Gastrocnemius medialis (tissue), 4 donors: ENCODE data around the gene RXYLT1.

Source experiments
- POLR2A ChIP-seq, 2 donors: fragments of 450-650 bp; IDR thresholded peaks; one replicate each; pipeline ENCODE4 v1.6.1; 2017; ENCODE audit warnings: antibody characterized with exemption in 2 of 2, mild to moderate bottlenecking in 2 of 2, moderate library complexity in 2 of 2
- TF ChIP-seq, protein P1 (sequence below), 5 experiments: fragments of 450-650 bp in 3 of 5; fragments of 200-600 bp in 2 of 5; sonication (generic) in 2 of 5; IDR thresholded peaks in 4 of 5; conservative IDR thresholded peaks in 1 of 5; 1 replicate in 4 of 5; 2 replicates in 1 of 5; pipeline ENCODE4 v1.5.1; 2016 to 2019; ENCODE audit warnings: antibody characterized with exemption in 5 of 5, mild to moderate bottlenecking in 3 of 5, moderate library complexity in 3 of 5

DNA sequence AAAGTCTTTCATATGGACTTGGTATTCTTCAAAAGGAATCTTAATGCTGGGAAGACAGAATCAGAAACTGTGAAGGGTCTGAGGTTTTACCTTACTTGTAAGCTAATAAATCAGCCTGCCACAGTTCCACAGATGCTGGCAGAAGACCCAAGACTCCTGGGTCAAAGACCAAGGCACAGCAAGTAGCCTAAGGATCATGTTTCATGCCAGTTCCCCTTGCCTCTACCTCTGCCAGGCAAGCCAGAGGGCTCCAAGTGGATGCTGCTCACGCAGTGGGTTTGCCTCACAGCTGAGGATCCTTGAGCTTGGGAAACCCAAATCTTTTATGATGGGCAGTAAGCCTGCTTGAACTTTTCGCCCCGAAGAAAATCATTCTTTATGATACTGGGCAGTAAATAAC, 15.2 kb upstream of the RXYLT1 start:
- TF ChIP-seq POLR2A (IDR thresholded peaks at IDR 0.05), result no peak
- TF ChIP-seq, protein P1, sequence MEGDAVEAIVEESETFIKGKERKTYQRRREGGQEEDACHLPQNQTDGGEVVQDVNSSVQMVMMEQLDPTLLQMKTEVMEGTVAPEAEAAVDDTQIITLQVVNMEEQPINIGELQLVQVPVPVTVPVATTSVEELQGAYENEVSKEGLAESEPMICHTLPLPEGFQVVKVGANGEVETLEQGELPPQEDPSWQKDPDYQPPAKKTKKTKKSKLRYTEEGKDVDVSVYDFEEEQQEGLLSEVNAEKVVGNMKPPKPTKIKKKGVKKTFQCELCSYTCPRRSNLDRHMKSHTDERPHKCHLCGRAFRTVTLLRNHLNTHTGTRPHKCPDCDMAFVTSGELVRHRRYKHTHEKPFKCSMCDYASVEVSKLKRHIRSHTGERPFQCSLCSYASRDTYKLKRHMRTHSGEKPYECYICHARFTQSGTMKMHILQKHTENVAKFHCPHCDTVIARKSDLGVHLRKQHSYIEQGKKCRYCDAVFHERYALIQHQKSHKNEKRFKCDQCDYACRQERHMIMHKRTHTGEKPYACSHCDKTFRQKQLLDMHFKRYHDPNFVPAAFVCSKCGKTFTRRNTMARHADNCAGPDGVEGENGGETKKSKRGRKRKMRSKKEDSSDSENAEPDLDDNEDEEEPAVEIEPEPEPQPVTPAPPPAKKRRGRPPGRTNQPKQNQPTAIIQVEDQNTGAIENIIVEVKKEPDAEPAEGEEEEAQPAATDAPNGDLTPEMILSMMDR (IDR thresholded peaks at IDR 0.05 in 4 of 5, conservative IDR thresholded peaks at IDR 0.05 in 1 of 5), result no peak
